Measurements from ENCODE around the gene AHSP. TPM values are rescaled to one million over a fixed set of nuclear protein-coding genes. Genes with fewer than 3 reads are reported as not detected.
"Not testable (repeated sequence)": the region's sequence is repeated elsewhere in the genome, so short reads cannot be mapped to it uniquely, and the experiment has no call there.

The AHSP gene
- total RNA-seq, 2 donors from 2014 or later, result not detected

GRCh38 chr16:31542763-31543162 is 15.1 kb downstream of the AHSP start:
- Histone ChIP-seq H3K4me1 (ENCODE audit: control insufficient read depth in 1 of 2, low read depth in 2 of 2) (peaks cover 0 to under 1% of the 10 kb centered on the region in 2 donors), H3K4me3 (no peak overlapping the region)
- TF ChIP-seq CTCF (IDR thresholded peaks at IDR 0.05), result no peak

GRCh38 chr16:31561426-31562233 is 33.9 kb downstream of the AHSP start:
- H3K36me3 ChIP-seq, result no peaks in the 10 kb centered on the region

More at GRCh38 chr16:31542763-31543162, 15.1 kb downstream of the AHSP start:
- H3K27me3 ChIP-seq (replicated peaks; ENCODE audit: insufficient read depth), result no peaks in the 10 kb centered on the region
- H3K9me3 ChIP-seq, result no peaks in the 10 kb centered on the region
- DNase-seq (ENCODE audit: low spot score) (no peak), ATAC-seq (ENCODE audit: insufficient number of reproducible peaks, low FRiP score, low read depth) (no peak)
- no peaks in the 10 kb centered on the region for H3K36me3 ChIP-seq
- H3K27ac ChIP-seq, result no peak overlapping the region

GRCh38 chr16:31568577-31569359 is 41.1 kb downstream of the AHSP start:
- Histone ChIP-seq H3K9me3 (no peaks in the 10 kb centered on the region), H3K27ac (no peak overlapping the region), H3K27me3 (replicated peaks; ENCODE audit: insufficient read depth) (no peaks in the 10 kb centered on the region), H3K4me1 (ENCODE audit: control insufficient read depth in 1 of 2, low read depth in 2 of 2) (peaks cover 0 to 3% of the 10 kb centered on the region in 2 donors), H3K36me3 (no peaks in the 10 kb centered on the region), H3K4me3 (peak overlapping the region; percentile 60)
- DNase-seq (ENCODE audit: low spot score), result no peak
- ATAC-seq (ENCODE audit: insufficient number of reproducible peaks, low FRiP score, low read depth), result no peak
- no peak for TF ChIP-seq CTCF (IDR thresholded peaks at IDR 0.05)

More at GRCh38 chr16:31561426-31562233, 33.9 kb downstream of the AHSP start:
- Histone ChIP-seq H3K27me3 (replicated peaks; ENCODE audit: insufficient read depth) (no peaks in the 10 kb centered on the region), H3K4me3 (no peak overlapping the region), H3K4me1 (ENCODE audit: control insufficient read depth in 1 of 2, low read depth in 2 of 2) (no peaks in the 10 kb centered on the region), H3K27ac (no peak overlapping the region), H3K9me3 (no peaks in the 10 kb centered on the region)
- ATAC-seq (ENCODE audit: insufficient number of reproducible peaks, low FRiP score, low read depth) (no peak), DNase-seq (ENCODE audit: low spot score) (no peak)
- TF ChIP-seq CTCF (IDR thresholded peaks at IDR 0.05), result no peak

- ATAC-seq (ENCODE audit: insufficient number of reproducible peaks, low FRiP score, low read depth), result no peak
- no peak for TF ChIP-seq CTCF (IDR thresholded peaks at IDR 0.05)
Observed at GRCh38 chr16:31569360-31569717, 41.6 kb downstream of the AHSP start.

GRCh38 chr16:31572821-31573220 is 45.1 kb downstream of the AHSP start:
- TF ChIP-seq CTCF (IDR thresholded peaks at IDR 0.05), result no peak
- Histone ChIP-seq H3K4me3 (no peak overlapping the region), H3K9me3 (no peaks in the 10 kb centered on the region), H3K36me3 (no peaks in the 10 kb centered on the region), H3K4me1 (ENCODE audit: control insufficient read depth in 1 of 2, low read depth in 2 of 2) (peaks cover 0 to 3% of the 10 kb centered on the region in 2 donors), H3K27ac (no peak overlapping the region), H3K27me3 (replicated peaks; ENCODE audit: insufficient read depth) (no peaks in the 10 kb centered on the region)
- DNase-seq (ENCODE audit: low spot score) (no peak), ATAC-seq (ENCODE audit: insufficient number of reproducible peaks, low FRiP score, low read depth) (no peak)

More at GRCh38 chr16:31569360-31569717, 41.6 kb downstream of the AHSP start:
- H3K4me1 ChIP-seq (ENCODE audit: control insufficient read depth in 1 of 2, low read depth in 2 of 2), result peaks cover 0 to 3% of the 10 kb centered on the region in 2 donors
- no peaks in the 10 kb centered on the region for H3K36me3 ChIP-seq
- H3K27me3 ChIP-seq (replicated peaks; ENCODE audit: insufficient read depth), result no peaks in the 10 kb centered on the region
- H3K27ac ChIP-seq, result no peak overlapping the region
- no peaks in the 10 kb centered on the region for H3K9me3 ChIP-seq
- DNase-seq (ENCODE audit: low spot score), result no peak
- H3K4me3 ChIP-seq, result peak overlapping the region; percentile 60

- not testable (repeated sequence) for H3K36me3 ChIP-seq; H3K4me3 ChIP-seq; H3K4me1 ChIP-seq (ENCODE audit: control insufficient read depth in 1 of 2, low read depth in 2 of 2); H3K27me3 ChIP-seq (replicated peaks; ENCODE audit: insufficient read depth); H3K9me3 ChIP-seq; DNase-seq (ENCODE audit: low spot score); ATAC-seq (ENCODE audit: insufficient number of reproducible peaks, low FRiP score, low read depth); H3K27ac ChIP-seq
Observed at GRCh38 chr16:31574159-31574558, 46.5 kb downstream of the AHSP start.
